CD4-positive, alpha-beta T cell treated with Interleukin-1 beta for 1 hour (primary cell): ENCODE data around the gene CPA1.

ENCODE experiments used
- DNase-seq, 2 donors: peaks; one replicate each; pipeline ENCODE4 v3.0.0-alpha.2; 2020 to 2022

The CPA1 gene

DNA sequence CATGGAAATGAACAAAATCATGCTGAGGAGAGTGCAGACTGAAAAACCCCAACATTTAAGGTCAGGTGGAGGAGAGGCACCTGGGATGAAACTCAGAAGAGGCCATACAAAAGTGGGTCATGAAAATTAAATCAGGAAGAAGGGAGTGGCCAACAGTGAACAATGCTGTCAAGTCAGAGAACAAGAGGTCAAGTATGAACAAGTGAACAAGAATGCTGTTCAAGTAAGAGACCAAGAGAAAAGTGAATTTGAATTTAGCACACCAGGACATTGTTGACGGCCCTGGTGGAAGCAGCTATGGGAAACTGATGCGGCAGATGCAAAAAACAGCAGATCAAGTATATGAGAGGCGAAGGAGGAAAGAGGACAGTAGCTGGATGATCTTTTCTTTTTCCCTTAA, 52.6 kb downstream of the CPA1 start:
- no peak for DNase-seq

DNA sequence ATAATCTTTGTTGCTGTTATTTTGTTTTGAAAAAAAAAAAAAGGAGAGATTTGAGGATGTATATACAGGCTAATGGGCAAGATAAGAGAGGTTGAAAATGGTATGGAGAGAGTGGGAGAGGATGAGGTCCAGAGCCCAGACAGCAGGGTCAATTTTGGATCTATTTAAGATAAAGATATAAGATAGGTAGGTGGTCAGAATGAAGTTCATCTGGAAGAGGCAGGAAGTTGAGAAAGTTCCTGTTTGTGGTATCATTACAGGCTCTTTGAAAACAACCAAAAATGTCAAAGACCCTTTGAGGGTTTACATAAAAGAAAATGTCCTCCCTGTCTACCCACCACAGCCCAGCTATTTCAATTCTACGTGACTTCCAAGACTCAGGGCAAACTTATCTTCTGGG, 53.0 kb downstream of the CPA1 start:
- DNase-seq: no peak

DNA sequence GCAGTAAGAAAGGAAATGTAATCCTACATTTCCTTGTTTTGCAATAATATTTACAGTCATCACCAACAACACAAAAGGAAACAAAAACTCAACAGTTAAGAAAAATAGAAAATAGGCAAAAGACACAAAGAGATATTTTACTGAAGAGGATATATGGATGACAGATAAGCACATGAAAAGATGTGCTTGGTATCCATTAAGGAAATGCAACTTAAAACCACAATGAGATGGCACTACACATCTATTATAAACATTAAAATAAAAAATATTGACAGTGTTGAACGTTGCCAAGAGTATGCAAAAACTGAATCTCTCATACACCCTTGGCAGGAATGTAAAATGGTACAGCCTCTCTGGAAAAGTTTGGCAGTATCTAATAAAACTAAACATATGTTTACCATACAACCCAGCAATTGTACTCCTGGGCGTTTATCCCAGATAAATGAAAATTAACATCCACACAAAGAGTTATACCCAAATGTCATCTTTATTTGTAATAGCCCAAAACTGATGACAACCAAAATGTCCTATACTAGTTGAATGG, 55.1 kb downstream of the CPA1 start:
- DNase-seq: no peak

- no peak for DNase-seq
Measured at GRCh38 chr7:130436253-130436652, 56.0 kb downstream of the CPA1 start.
